HG02885 (cell line): ENCODE data around the gene TSC22D2.

Experiments used
- ATAC-seq: cut with Tn5 transposase; IDR thresholded peaks from one replicate; pipeline ENCODE4 v1.9.1; 2021; ENCODE audit warnings: mild to moderate bottlenecking; ENCODE audit not compliant: unreplicated experiment, poor library complexity

TSC22D2 gene

DNA sequence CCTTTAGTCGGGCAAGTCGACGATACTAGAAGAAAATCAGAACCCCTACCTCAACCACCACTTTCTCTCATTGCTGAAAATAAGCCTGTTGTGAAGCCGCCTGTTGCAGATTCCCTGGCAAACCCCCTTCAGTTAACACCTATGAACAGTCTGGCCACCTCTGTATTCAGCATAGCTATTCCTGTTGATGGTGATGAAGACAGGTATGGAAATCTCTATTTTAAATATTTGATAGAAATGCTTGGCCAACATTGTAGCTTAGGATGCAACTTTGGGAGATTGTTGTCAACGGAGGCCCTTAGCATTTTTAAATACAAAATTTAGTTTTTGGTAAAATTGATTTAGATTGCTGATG lies 3.0 kb downstream of the TSC22D2 start:
- ATAC-seq = no peak

DNA sequence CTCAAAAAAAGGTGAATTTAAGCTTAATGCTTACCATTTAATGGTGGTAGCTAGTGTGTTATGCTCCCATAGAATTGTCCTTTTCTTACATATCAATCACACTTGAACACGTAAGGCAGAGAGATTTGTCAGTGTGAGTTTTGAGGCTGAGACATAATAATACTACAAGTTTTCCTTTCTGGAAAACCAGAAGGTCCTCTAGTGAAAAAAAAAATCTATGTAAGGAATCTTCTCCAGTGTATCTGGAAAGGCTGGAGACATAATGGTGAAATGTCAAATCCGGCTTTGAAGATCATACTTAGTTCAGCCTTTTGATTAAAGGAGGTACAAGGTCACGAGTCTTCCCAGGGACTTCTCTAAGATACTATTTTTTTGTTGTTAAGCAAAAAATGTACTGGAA lies 3.4 kb downstream of the TSC22D2 start:
- ATAC-seq = no peak

DNA sequence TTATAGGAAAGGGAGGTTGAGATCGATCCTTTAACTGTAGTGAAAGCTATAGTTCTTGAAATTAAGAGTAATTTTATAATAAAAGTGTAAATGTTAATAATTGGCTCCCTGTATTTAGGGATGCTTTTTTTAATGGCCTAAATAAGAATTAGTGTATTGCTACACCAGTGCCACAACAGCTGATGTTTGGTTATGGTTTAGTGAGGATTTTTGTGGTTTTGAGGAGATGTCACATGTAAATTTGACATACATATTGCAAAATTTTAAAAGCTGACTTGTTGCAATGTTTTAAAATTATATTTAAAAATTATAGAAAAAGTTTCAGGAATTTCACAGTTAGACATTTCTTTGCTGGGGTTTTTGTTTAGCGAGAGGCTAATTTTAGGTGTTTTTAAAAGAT lies 3.9 kb downstream of the TSC22D2 start:
- no peak for ATAC-seq

DNA sequence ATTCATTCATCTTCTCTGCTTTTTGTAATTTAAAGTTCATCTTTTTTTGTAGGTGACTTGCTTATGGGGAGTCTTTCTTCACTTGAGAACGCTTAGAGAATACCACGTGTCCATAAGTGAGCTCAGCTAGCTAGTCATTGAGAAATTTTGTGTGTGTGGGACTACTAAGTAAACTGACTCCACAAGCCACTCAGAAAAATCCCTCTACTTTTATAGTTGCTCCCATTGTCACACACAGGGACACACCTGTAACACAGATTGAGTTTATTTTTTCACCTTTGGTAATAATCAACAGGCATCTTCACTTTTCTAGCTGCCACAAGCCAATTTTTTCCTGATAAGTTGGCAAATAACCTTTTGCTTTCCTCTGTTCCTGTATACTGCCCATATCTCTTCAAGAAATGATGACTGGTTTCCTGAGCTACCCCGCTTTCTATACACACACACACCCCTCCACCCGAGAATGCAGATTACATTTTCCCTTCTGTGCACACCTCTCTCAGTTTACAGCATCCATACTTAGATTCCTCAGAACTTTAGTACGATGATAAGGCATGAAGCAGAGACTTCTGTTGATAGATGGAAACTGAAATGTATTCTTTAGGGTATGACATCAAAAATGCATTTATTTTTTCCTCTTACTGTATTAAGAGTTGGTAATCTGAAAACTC lies 4.6 kb downstream of the TSC22D2 start:
- ATAC-seq = no peak

DNA sequence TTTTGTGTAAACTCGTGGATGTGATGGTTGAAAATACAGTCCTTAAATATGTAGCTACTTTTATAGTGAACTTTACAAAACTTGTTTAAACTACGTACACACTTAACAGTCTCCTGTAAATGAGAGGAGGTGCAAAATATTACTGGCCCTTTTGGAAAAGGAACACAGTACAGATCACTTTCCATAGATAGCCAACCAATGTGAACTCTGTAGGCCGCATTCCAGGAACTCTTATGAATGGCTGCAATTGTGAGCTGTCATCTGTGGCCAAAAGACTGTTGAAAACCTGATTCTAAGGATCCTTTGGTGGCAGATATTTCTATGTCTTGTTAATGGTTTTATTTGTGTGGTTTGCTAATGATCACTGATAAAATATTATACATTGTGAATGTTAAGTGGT lies 6.2 kb downstream of the TSC22D2 start:
- no peak for ATAC-seq

DNA sequence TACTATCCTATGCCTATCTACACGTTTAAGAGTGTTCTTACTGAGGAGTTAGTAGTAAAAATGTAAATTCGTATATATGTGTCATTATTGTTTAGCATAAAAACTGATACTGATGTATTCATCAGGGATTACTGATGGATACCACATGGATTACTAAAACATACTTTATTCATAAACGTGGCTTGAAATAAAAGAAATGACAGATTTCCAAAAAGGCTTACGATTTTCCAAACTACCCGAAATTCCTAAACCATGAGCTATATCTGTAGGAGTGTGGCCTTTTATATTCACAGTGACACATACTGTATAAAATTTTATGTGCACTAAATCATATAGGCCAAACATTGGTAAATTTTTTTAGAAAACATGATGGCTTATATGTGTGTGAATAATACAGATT lies 6.9 kb downstream of the TSC22D2 start:
- no peak for ATAC-seq

DNA sequence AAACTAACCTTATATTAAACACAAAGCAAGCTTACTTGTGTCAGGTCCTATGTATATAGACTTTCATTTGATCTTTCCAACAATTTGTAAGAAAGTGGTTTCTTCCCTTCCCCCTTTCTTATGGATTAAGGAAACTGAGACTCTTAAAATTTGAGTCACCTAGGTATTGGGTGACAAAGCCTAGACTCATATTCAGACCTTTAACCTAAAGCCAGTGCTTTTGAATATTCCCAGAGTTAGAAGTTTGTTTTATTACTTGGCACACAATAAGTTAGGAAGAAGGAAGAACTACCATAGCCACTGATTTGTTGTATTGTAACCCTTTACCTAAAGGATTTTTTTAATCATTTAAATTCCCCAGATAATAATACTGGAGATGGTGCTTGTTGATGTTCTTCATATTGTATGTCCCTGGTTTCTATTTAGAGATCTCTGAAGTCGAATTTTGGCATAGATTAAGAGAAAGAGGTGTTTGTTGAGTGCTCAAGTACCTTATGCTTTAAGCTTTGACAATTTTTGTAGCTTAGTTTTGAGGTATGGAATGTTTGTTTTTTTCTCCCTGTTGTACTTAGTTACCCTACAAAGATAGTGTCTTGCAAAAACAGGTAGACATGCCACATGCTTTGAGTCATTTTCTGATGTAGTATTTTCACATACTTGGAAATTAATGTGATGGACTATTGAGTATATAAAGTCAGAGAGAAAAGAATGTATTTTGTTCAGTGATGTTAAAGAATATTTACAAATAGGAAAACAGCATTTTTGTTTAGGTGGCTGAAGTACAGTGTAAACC lies 11.2 kb downstream of the TSC22D2 start:
- ATAC-seq = no peak

DNA sequence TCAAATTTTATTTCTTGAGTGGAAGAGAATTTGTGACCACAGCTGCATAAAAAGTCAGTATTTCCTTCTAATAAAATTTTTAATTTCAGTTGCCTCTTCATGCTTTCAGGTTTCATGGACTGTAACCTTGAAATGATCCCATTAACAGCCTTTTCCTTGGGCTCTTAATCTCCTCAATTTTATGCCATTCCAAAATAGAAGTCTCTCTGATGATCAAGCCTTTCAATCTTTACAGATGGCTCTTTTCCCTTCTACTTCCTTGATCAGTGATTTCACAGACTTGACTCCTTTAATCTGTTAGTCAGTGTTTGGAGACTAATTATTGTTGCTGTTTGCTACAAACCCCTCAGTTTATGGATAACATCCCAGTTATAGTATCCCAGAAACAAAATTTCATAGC lies 11.9 kb downstream of the TSC22D2 start:
- no peak for ATAC-seq

DNA sequence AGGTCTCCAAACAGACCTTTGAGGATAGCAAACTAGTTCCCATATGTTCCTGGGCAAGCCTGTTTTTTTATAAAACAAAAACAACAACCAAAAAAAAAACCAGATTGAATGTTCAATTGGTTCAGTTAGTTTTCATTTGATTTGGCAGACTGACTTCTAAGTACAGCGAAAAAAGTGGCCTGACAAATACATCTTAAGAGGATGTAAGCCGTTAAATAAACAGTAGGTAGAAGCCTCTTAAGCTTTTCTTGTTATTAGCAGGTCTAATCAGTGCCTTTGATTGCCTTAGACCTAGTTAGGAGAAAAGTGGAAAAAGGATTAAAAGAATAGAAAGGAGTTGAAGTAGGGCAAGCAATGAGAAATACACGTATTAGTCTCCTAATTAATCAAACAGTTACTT lies 13.2 kb downstream of the TSC22D2 start:
- ATAC-seq = no peak

DNA sequence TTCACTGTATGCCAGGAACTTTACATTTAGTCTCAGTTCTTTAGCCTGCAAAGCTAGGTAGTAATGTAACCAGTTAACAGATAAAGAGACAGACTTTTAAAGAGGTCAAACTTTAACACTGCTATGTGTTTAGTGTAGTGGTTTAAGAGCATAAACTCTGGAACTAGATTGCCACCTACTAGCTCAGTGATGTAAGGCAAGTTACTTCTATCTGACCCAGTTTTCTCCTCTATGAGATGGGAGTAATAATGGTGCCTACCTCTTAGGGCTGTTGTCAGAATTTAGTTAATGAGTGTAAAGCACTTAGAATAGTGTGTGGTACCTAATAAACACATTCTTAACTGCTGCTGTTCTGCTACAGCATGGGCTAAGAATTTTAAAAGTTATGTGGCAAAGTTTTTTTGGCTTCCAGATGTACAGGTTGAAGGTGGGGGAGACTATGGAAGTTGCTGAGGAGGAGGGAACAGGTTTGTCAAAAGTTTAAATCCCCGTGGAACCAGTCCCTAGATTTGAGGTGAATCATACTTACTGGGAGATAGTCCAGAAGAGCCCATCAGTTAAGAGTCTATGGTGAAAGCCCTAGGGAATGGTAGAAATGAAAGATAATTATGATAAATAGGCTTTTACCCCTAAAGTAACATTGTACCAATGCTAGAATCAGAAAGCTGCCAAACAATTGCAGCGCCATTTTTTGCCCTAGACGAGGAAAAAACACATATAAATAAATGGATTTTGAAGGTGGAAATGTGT lies 13.9 kb downstream of the TSC22D2 start:
- no peak for ATAC-seq

DNA sequence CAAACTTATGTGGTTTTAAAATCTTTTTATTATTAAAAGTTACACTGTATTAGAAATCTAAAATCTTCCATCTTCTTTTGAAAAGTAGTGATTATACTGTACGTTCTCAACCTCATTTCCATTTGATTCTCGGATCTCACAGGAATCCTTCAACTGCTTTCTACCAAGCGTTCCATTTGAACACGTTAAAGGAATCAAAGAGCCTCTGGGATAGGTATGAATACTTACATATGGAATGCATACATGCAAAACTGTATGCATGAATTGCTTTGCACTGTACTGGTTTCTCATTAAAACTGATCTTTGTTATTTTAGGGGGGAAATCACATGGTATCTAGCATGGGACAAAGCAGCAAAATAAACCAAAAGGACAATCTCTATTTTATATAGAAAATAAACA lies 14.8 kb downstream of the TSC22D2 start:
- no peak for ATAC-seq

DNA sequence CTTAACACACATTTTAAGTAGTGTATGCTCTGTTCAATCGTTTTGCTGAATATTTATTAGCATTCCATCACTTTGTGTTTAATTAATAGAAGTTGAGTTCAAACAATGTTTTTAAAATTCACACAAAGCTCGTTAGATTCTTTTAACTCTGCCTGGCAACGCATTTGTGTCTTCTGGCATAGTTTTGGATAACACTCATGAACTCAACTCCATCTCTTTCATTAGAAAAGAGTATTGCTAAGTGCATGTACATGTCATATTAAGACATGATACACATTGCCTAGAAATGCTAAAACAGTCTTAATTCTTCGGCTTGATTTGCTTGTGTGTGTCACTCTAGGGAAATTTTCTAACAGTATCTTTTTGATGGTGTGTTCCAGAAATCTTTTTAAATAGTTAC lies 15.7 kb downstream of the TSC22D2 start:
- no peak for ATAC-seq

DNA sequence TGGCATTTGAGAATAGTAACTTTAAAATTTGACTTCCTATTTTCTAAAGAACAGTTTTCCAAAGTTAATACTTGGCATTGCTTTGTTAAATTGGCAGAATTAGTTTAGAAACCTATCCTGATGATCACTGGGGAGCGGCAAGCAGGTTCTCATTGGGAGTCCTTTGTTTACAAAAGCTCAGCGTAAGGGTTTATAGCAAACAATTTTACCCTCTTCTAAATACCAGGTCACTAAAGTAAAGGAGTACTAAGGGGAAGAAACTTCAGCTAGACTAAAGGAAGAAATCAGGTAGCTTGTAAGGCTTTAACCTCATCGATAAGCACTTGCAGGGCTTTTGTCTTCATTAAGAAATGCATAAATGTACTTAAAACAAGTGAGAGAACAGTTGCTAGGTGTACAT lies 18.2 kb downstream of the TSC22D2 start:
- no peak for ATAC-seq

DNA sequence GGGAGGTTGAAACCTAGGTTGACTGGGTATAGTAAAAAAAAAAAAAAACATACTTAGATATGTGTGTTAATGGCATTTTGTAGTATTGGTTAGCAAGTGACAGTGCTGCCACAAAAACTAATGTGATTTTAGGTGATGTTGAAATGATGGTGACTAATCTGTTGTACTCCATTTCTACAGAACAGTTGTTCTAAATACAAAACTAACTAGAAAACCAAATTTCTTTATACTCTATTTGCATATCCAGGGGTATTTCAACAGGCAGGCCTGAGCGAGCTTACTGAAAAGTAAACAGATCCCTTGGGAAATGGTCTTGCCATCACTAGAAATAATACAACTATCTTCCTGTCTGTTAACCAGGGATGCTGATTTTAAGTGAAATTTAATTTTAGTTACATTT lies 20.5 kb downstream of the TSC22D2 start:
- ATAC-seq = no peak

DNA sequence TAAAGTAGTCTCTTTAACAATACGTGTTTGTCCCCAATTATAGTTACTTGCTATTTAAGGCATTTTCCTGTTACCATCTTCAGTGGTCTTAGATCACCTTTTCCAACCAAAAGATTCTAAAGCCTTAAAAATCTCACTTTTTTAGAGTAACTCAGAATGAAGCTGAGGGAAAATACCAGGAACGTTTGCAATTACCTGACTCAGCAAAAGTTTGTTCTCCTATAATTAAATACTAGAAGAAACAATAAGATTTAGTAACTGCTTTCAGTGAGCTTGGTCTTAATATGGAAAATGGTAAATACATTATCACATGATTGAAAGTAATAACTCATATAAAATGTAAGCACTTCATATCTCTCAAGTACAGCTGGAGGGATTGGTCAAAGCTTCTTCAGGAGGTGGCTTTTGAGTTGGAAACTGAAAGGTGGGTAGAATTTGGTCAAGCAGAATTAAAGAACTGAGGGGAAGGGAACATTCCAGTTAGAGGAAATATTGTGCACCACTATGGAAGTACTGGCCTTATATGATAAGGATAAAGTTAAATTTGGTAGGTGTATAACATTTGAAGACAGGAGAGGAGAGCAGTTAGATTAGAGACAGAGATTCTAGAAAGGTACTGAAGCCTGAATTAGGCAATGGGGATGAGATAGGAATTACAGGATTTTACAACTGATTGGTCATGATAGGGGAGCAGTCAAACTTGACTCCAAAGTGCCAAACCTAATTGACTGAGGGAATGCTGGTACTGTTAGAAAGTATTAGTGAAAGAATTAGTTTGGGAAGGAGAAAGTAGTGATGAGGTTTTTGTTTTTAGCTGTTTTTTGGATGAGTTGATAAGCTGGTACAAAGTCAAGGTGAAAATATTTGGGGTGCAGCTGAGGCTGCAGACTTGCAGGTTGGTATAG lies 21.9 kb downstream of the TSC22D2 start:
- no peak for ATAC-seq

DNA sequence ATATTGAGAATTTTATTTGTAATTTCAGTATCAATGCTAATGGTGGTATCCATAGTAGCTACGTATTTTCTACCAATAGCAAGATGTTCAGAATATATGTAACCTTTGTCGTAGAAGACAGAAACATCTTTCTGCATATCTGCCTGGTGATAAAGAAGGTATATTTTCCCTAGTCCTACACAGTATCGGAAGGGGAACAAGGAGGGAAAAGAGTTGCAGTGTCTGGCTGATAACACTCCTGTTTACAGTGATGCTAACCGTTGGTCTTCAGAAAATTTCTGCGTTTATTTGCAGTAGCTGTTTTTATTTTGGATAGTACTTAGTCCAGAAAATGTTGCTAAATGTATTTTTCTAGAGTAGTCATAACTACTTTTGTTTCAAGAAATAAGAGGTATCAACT lies 25.2 kb downstream of the TSC22D2 start:
- ATAC-seq = no peak

DNA sequence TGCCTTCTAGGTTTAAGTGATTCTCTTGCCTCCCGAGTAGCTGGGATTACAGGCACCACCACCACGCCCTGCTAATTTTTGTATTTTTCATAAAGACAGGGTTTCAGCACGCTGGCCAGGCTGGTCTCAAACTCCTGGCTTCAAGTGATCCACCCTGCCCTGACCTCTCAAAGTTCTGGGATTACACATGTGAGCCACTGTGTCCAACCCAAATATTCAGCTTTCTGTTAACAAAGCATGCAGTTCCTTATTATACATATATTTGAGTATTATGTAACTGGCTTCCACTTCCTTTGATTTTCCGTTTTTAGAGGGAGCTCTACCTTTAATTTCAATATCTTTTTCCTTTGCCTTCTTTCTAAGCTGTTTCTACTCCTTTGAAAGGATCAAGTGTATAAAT lies 26.1 kb downstream of the TSC22D2 start:
- ATAC-seq = no peak

DNA sequence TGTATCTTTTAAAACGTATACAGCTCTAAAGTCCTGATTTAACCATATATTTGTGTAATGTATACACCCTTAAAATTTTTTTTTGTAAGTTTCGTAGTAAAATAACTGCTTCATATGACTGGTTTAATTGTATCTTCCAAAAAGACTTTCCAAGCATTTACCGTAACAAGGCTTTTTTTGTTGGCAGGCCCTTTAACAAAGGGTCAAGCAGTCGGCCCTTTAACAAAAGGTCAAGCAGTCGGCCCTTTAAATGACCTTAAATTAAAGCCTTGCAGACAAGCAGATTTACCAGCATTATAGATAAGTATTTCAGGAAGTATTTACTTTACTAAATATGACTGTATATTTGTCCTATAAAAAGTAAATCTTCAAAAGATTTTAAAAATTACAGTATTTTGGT lies 28.1 kb downstream of the TSC22D2 start:
- ATAC-seq = no peak

DNA sequence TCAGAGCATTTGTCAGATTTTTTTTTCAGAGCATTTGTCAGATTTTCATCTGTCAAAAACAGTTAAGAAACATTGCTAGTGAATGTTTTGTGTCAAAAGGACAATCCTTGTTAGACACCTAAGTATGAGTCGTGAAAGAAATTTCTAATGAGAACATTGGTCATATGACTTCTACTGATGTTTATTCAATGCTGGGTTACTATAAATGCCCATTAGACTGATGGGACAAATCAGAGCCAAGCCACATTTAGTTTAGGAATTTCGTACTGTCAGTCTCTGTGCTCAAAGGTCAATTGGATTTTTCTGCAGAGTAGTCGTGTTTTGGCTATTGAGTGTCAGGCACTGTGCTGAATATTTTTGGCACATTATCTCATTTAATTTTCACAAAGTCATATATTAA lies 31.6 kb downstream of the TSC22D2 start:
- ATAC-seq = no peak

DNA sequence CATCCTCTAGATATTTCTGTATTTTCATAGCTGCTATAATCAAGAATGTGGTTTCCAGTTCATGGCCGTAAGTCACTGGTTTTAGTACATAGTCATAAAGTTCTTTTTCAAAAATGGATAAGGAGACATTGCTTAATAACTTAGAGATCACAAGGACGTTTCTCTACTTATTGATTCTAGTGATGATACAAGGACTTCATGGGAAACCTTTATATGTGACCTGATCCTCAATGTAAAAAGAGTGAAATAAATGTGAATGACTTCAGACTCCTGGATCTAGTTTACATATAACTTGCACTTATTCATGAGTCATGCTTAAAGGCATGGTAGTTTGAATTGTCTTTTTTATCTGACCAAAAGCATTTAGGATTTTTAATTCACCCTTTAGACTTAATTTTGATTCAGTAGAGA lies 35.2 kb downstream of the TSC22D2 start:
- no peak for ATAC-seq

DNA sequence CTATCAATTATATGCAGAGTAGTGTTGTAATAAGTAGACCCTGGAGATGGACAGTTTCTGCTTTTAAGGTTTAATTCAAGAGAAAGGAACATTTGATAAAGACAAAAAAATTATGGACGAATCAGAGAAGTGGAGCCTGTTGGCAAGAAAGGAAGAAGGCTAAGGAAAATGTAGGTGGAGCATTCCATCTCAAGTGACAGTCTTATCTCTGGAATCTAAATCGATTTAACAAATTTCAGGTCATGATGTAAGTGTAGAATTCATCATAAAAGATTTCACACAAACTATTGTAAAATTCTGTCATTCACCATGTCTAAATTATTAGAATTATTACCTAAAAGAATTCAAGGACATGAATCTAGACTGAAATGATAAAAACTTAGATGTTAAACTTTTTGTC lies 36.3 kb downstream of the TSC22D2 start:
- no peak for ATAC-seq
